Activated CD4-positive, alpha-beta T cell treated with anti-CD3 and anti-CD28 coated beads, Interleukin-10, Interleukin-2, amounts not matched to agents 100 ng/mL and 50 ng/mL, durations not matched to agents 16 hours and 8 hours (primary cell): Measurements from ENCODE around the gene PTPMT1.
"Not testable (repeated sequence)": the region's sequence is repeated elsewhere in the genome, so short reads cannot be mapped to it uniquely, and the experiment has no call there.

Experiments used
- DNase-seq: peaks from one replicate; pipeline ENCODE4 v3.0.0-alpha.2; 2020

Gene PTPMT1

GRCh38 chr11:47565340-47566148 lies at the start of gene PTPMT1:
TSS of gene PTPMT1 (plus strand) at chr11:47565599. CDS start at chr11:47565623, 24 bp downstream.
- DNase-seq, result peak; percentile 85

- no peak for DNase-seq
Observed at GRCh38 chr11:47516155-47516554, 49.2 kb upstream of the PTPMT1 start.

GRCh38 chr11:47516984-47517853 lies 48.2 kb upstream of the PTPMT1 start:
- no peak for DNase-seq

- DNase-seq, result no peak
Observed at GRCh38 chr11:47518212-47518964, 47.0 kb upstream of the PTPMT1 start.

- peak; percentile 71 for DNase-seq
Observed at GRCh38 chr11:47523490-47524225, 41.7 kb upstream of the PTPMT1 start.

- DNase-seq, result peak; percentile 21
Observed at GRCh38 chr11:47524291-47524874, 41.0 kb upstream of the PTPMT1 start.

GRCh38 chr11:47526032-47526431 lies 39.4 kb upstream of the PTPMT1 start:
- not testable (repeated sequence) for DNase-seq

- DNase-seq, result no peak
Observed at GRCh38 chr11:47527186-47527585, 38.2 kb upstream of the PTPMT1 start.

GRCh38 chr11:47529951-47530350 lies 35.4 kb upstream of the PTPMT1 start:
- no peak for DNase-seq

GRCh38 chr11:47530721-47531120 lies 34.7 kb upstream of the PTPMT1 start:
- DNase-seq, result not testable (repeated sequence)

GRCh38 chr11:47531666-47532065 lies 33.7 kb upstream of the PTPMT1 start:
- DNase-seq, result no peak

GRCh38 chr11:47532597-47533213 lies 32.7 kb upstream of the PTPMT1 start:
- no peak for DNase-seq

- no peak for DNase-seq
Observed at GRCh38 chr11:47533690-47534151, 31.7 kb upstream of the PTPMT1 start.

GRCh38 chr11:47534704-47535251 lies 30.6 kb upstream of the PTPMT1 start:
- no peak for DNase-seq

- no peak for DNase-seq
Observed at GRCh38 chr11:47536915-47537314, 28.5 kb upstream of the PTPMT1 start.

GRCh38 chr11:47538741-47539565 lies 26.4 kb upstream of the PTPMT1 start:
- DNase-seq, result no peak

- no peak for DNase-seq
Observed at GRCh38 chr11:47539681-47540039, 25.7 kb upstream of the PTPMT1 start.

- no peak for DNase-seq
Observed at GRCh38 chr11:47541070-47541469, 24.3 kb upstream of the PTPMT1 start.

- no peak for DNase-seq
Observed at GRCh38 chr11:47545298-47545697, 20.1 kb upstream of the PTPMT1 start.

- not testable (repeated sequence) for DNase-seq
Observed at GRCh38 chr11:47546274-47546673, 19.1 kb upstream of the PTPMT1 start.
